ENCODE results near the gene ACAT2. TPM values are rescaled to one million over a fixed set of nuclear protein-coding genes. Genes with fewer than 3 reads are reported as not detected.
"Not testable (repeated sequence)": the region's sequence is repeated elsewhere in the genome, so short reads cannot be mapped to it uniquely, and the experiment has no call there.

ACAT2 gene
- total RNA-seq (2013): 15.2 TPM
- 10 to 100 TPM in 2 of 3 donors, 1 to 10 TPM in 1; 3.6 to 24.4 (median 19.5) TPM for polyA plus RNA-seq
- 3.7 and 4.8 TPM in 2 replicates for polyA minus RNA-seq
- 15.5 to 92.1 (median 36.1) reads per million in 11 experiments for total RNA-seq

DNA sequence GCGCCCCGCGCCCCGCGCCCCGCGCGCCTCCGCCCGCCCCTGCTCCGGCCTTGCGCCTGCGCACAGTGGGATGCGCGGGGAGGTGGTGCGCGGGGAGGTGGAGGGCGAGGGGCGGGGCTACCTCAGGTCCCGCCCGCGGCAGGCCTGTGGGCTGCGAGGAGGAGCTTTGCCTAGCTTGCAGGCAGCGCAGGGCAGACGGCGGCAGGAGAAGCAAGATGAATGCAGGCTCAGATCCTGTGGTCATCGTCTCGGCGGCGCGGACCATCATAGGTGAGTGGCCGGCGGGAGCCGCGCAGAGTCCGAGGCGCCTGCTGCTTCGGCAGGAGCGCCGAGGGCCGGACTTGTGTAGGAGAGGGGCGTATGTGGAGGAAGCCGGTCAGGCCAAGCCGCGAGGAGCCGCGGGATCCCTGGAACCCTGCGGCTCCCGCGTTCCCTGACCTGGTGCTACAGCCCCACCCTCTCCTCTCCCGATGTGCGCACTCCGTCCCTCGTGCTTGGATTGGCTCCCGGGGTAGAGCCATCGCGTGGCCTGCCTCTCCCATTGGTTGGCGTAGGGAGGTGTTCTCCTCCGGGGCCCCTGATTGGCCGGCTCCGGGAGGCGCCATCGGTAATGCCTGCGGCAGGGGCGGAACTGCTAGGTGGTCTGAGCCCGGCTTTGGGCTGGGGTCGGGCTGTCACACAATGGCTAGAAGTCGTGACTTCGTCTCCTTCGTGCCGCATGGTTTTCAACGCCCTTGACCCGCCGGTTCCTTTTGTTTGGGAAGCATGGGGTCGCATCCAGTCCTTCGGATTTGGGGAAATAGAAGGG, at the start of gene ACAT2:
ACAT2 (plus strand) TSS at position 173 of the 808 bp plus-strand sequence; CDS start at position 216, 43 bp downstream.
- Mint-ChIP-seq H3K27me3 (ENCODE audit: low read depth in 3 of 3) (no peaks in the 10 kb centered on the region), H3K27ac (peak within 1 kb of the TSS; percentile 93 to 98 (median 97)), H3K4me3 (peak within 1 kb of the TSS; percentile 92 to 96), H3K4me1 (peaks cover 26% of the 10 kb centered on the region), H3K9me3 (no peaks in the 10 kb centered on the region), H3K36me3 (peaks cover 24 to 40% of the 10 kb centered on the region in 2 donors)
- Histone ChIP-seq H4K20me1 (ENCODE audit: insufficient read depth, low read length) (peaks cover 3% of the 10 kb centered on the region), H3K9me3 (replicated peaks in 1 of 2; ENCODE audit: control insufficient read depth in 1 of 2, insufficient read depth in 1 of 2, low read length in 2 of 2) (no peaks in the 10 kb centered on the region), H3K79me2 (ENCODE audit: insufficient read depth, low read length) (peaks cover 6% of the 10 kb centered on the region), H3K27ac (ENCODE audit: low read depth in 1 of 2, low read length in 2 of 2) (peak within 1 kb of the TSS; percentile 95 to 96), H3K36me3 (replicated peaks in 1 of 2; ENCODE audit: control insufficient read depth in 1 of 2, insufficient read depth in 2 of 2, low read length in 2 of 2) (peaks cover 19 to 40% of the 10 kb centered on the region in 2 donors), H3K4me3 (replicated peaks in 1 of 3; ENCODE audit: low read depth in 2 of 3, low read length in 3 of 3) (peak within 1 kb of the TSS; percentile 83 to 93 (median 90)), H2AFZ (ENCODE audit: insufficient read depth, low read depth, low read length, poor library complexity, severe bottlenecking) (peak within 1 kb of the TSS; percentile 99), H3K4me1 (ENCODE audit: control insufficient read depth in 1 of 2, insufficient read depth in 2 of 2, low read length in 2 of 2) (peaks cover 20 to 29% of the 10 kb centered on the region in 2 donors), H3K9ac (ENCODE audit: insufficient read depth, low read length, poor library complexity, severe bottlenecking) (peak within 1 kb of the TSS; percentile 85), H3K4me2 (replicated peaks; ENCODE audit: extremely low read depth, low read length, poor library complexity, severe bottlenecking) (peak within 1 kb of the TSS; percentile 90), H3K27me3 (ENCODE audit: control insufficient read depth in 2 of 2, insufficient read depth in 2 of 2, low read length in 2 of 2) (no peaks in the 10 kb centered on the region)
- intact Hi-C loops (cut with micrococcal nuclease): loop anchor here (5.0 kb wide), 1 partner anchor 35 kb away; the partner anchor contains the start of gene WTAP (in 2 of the 2)
- TF ChIP-seq, protein P1, sequence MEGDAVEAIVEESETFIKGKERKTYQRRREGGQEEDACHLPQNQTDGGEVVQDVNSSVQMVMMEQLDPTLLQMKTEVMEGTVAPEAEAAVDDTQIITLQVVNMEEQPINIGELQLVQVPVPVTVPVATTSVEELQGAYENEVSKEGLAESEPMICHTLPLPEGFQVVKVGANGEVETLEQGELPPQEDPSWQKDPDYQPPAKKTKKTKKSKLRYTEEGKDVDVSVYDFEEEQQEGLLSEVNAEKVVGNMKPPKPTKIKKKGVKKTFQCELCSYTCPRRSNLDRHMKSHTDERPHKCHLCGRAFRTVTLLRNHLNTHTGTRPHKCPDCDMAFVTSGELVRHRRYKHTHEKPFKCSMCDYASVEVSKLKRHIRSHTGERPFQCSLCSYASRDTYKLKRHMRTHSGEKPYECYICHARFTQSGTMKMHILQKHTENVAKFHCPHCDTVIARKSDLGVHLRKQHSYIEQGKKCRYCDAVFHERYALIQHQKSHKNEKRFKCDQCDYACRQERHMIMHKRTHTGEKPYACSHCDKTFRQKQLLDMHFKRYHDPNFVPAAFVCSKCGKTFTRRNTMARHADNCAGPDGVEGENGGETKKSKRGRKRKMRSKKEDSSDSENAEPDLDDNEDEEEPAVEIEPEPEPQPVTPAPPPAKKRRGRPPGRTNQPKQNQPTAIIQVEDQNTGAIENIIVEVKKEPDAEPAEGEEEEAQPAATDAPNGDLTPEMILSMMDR (IDR thresholded peaks at IDR 0.05): no peak
- WGBS (ENCODE audit: insufficient coverage): under 1% methylated on average over 62 of the region's 76 CpGs
- peak; percentile 89 to 93 (median 91) for DNase-seq

DNA sequence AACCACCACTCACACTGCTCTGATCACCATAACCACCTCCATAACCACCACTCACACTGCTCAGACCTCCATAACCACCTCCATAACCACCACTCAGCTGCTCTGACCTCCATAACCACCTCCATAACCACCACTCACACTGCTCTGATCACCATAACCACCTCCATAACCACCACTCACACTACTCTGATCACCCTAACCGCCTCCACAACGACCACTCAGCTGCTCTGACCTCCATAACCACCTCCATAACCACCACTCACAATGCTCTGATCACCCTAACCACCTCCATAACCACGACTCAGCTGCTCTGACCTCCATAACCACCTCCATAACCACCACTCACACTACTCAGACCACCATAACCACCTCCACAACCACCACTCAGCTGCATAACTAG, 49.5 kb upstream of the ACAT2 start:
- intact Hi-C loops (cut with micrococcal nuclease); H3K9me3 Mint-ChIP-seq; H3K9me3 ChIP-seq (replicated peaks in 1 of 2; ENCODE audit: control insufficient read depth in 1 of 2, insufficient read depth in 1 of 2, low read length in 2 of 2); H3K27ac Mint-ChIP-seq; H3K36me3 ChIP-seq (replicated peaks in 1 of 2; ENCODE audit: control insufficient read depth in 1 of 2, insufficient read depth in 2 of 2, low read length in 2 of 2); DNase-seq; H4K20me1 ChIP-seq (ENCODE audit: insufficient read depth, low read length); H3K9ac ChIP-seq (ENCODE audit: insufficient read depth, low read length, poor library complexity, severe bottlenecking); H3K4me3 ChIP-seq (replicated peaks in 1 of 3; ENCODE audit: low read depth in 2 of 3, low read length in 3 of 3); H3K27me3 ChIP-seq (ENCODE audit: control insufficient read depth in 2 of 2, insufficient read depth in 2 of 2, low read length in 2 of 2); H3K4me3 Mint-ChIP-seq; H3K79me2 ChIP-seq (ENCODE audit: insufficient read depth, low read length); H3K27ac ChIP-seq (ENCODE audit: low read depth in 1 of 2, low read length in 2 of 2); H3K36me3 Mint-ChIP-seq; H3K4me2 ChIP-seq (replicated peaks; ENCODE audit: extremely low read depth, low read length, poor library complexity, severe bottlenecking); H2AFZ ChIP-seq (ENCODE audit: insufficient read depth, low read depth, low read length, poor library complexity, severe bottlenecking); H3K27me3 Mint-ChIP-seq (ENCODE audit: low read depth in 3 of 3): not testable (repeated sequence)
- H3K4me1 ChIP-seq (ENCODE audit: control insufficient read depth in 1 of 2, insufficient read depth in 2 of 2, low read length in 2 of 2): peaks cover 33 to 35% of the 10 kb centered on the region in 2 donors
- 79% methylated on average over 3 of the region's 3 CpGs for WGBS (ENCODE audit: insufficient coverage)
- H3K4me1 Mint-ChIP-seq: peaks cover 13% of the 10 kb centered on the region
